ENCODE measurements around the gene INHBB. TPM values are rescaled to one million over a fixed set of nuclear protein-coding genes. Genes with fewer than 3 reads are reported as not detected.
A peak's percentile ranks its signal among the peaks of the same experiment; 100 is the strongest.

Gene INHBB
- 4.7 TPM for total RNA-seq (ENCODE audit: unreplicated experiment)
- long read RNA-seq: 0 reads

- DNase-seq (ENCODE audit: low spot score): no peak
These were observed at the start of gene INHBB for GRCh38 chr2:120346026-120346666. TSS of gene INHBB (plus strand) at chr2:120346136. CDS start at chr2:120346189, 53 bp downstream.

GRCh38 chr2:120298173-120298835 is 47.6 kb upstream of the INHBB start:
- H3K27ac Mint-ChIP-seq (ENCODE audit: unreplicated experiment): no peak overlapping the region
- no peaks in the 10 kb centered on the region for H3K9me3 Mint-ChIP-seq (ENCODE audit: unreplicated experiment)
- no peak for TF ChIP-seq CTCF (IDR thresholded peaks at IDR 0.05; ENCODE audit: unreplicated experiment)
- no peaks in the 10 kb centered on the region for H3K4me1 Mint-ChIP-seq (ENCODE audit: unreplicated experiment)
- DNase-seq (ENCODE audit: low spot score): no peak
- peaks cover 72% of the 10 kb centered on the region for H3K36me3 Mint-ChIP-seq (ENCODE audit: low read depth, unreplicated experiment)
- H3K4me3 Mint-ChIP-seq (ENCODE audit: unreplicated experiment): no peak overlapping the region
- H3K27me3 Mint-ChIP-seq (ENCODE audit: unreplicated experiment): peaks cover 5% of the 10 kb centered on the region

More at GRCh38 chr2:120346026-120346666, at the start of gene INHBB:
- Mint-ChIP-seq H3K36me3 (ENCODE audit: low read depth, unreplicated experiment) (peaks cover 9% of the 10 kb centered on the region), H3K27me3 (ENCODE audit: unreplicated experiment) (peaks cover 18% of the 10 kb centered on the region), H3K9me3 (ENCODE audit: unreplicated experiment) (no peaks in the 10 kb centered on the region), H3K4me3 (ENCODE audit: unreplicated experiment) (peak within 1 kb of the TSS; percentile 93), H3K27ac (ENCODE audit: unreplicated experiment) (peak within 1 kb of the TSS; percentile 20), H3K4me1 (ENCODE audit: unreplicated experiment) (peaks cover 9% of the 10 kb centered on the region)
- no peak for TF ChIP-seq CTCF (IDR thresholded peaks at IDR 0.05; ENCODE audit: unreplicated experiment)

- no peak for DNase-seq (ENCODE audit: low spot score)
- TF ChIP-seq CTCF (IDR thresholded peaks at IDR 0.05; ENCODE audit: unreplicated experiment): no peak
- Mint-ChIP-seq H3K27ac (ENCODE audit: unreplicated experiment) (no peak overlapping the region), H3K4me1 (ENCODE audit: unreplicated experiment) (peaks cover 5% of the 10 kb centered on the region), H3K36me3 (ENCODE audit: low read depth, unreplicated experiment) (peaks cover 71% of the 10 kb centered on the region), H3K9me3 (ENCODE audit: unreplicated experiment) (no peaks in the 10 kb centered on the region), H3K27me3 (ENCODE audit: unreplicated experiment) (peaks cover 8% of the 10 kb centered on the region), H3K4me3 (ENCODE audit: unreplicated experiment) (no peak overlapping the region)
These were observed 46.9 kb upstream of the INHBB start for GRCh38 chr2:120299004-120299403.

GRCh38 chr2:120299561-120299960 is 46.4 kb upstream of the INHBB start:
- Mint-ChIP-seq H3K27ac (ENCODE audit: unreplicated experiment) (no peak overlapping the region), H3K4me1 (ENCODE audit: unreplicated experiment) (peaks cover 8% of the 10 kb centered on the region)

More at GRCh38 chr2:120299561-120299960, 46.4 kb upstream of the INHBB start:
- Mint-ChIP-seq H3K36me3 (ENCODE audit: low read depth, unreplicated experiment) (peaks cover 66% of the 10 kb centered on the region), H3K27me3 (ENCODE audit: unreplicated experiment) (peaks cover 6% of the 10 kb centered on the region), H3K4me3 (ENCODE audit: unreplicated experiment) (no peak overlapping the region), H3K9me3 (ENCODE audit: unreplicated experiment) (no peaks in the 10 kb centered on the region)
- DNase-seq (ENCODE audit: low spot score): no peak
- TF ChIP-seq CTCF (IDR thresholded peaks at IDR 0.05; ENCODE audit: unreplicated experiment): no peak
